Measurements from ENCODE around the gene CLASRP.

DNA sequence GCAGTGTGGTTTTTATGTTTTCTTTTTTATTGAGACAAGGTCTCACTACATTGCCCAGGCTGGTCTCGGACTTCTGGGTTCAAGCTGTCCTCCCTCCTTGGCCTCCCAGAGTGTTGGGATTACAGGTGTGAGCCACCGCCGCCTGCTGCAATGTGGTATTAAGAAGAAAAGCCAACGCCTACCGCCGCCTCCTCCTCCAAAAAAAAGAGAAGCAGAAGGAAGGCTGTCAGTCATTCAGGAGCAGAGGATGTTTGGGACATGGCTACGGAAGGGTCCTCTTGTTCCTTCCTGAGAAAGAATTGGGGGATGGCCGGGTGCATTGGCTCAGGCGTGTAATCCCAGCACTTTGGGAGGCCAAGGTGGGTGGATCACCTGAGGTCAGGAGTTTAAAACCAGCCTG is 55.3 kb downstream of the CLASRP start:
- no peak for TF ChIP-seq POLR2A (IDR thresholded peaks at IDR 0.05)
- TF ChIP-seq, protein P1, sequence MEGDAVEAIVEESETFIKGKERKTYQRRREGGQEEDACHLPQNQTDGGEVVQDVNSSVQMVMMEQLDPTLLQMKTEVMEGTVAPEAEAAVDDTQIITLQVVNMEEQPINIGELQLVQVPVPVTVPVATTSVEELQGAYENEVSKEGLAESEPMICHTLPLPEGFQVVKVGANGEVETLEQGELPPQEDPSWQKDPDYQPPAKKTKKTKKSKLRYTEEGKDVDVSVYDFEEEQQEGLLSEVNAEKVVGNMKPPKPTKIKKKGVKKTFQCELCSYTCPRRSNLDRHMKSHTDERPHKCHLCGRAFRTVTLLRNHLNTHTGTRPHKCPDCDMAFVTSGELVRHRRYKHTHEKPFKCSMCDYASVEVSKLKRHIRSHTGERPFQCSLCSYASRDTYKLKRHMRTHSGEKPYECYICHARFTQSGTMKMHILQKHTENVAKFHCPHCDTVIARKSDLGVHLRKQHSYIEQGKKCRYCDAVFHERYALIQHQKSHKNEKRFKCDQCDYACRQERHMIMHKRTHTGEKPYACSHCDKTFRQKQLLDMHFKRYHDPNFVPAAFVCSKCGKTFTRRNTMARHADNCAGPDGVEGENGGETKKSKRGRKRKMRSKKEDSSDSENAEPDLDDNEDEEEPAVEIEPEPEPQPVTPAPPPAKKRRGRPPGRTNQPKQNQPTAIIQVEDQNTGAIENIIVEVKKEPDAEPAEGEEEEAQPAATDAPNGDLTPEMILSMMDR (IDR thresholded peaks at IDR 0.05) = no peak
